ENCODE results near the gene MYMX. TPM values are rescaled to one million over a fixed set of nuclear protein-coding genes. Genes with fewer than 3 reads are reported as not detected.

MYMX gene
- total and polyA plus RNA-seq, 2 of the 13 experiments (the other 11 are each of a cell fraction or from before 2014, with no cell fraction given), result not detected

GRCh38 chr6:44223319-44224028, 6.7 kb downstream of the MYMX start, which contains the start of gene SLC29A1 (continued):
- TF ChIP-seq, protein P1, sequence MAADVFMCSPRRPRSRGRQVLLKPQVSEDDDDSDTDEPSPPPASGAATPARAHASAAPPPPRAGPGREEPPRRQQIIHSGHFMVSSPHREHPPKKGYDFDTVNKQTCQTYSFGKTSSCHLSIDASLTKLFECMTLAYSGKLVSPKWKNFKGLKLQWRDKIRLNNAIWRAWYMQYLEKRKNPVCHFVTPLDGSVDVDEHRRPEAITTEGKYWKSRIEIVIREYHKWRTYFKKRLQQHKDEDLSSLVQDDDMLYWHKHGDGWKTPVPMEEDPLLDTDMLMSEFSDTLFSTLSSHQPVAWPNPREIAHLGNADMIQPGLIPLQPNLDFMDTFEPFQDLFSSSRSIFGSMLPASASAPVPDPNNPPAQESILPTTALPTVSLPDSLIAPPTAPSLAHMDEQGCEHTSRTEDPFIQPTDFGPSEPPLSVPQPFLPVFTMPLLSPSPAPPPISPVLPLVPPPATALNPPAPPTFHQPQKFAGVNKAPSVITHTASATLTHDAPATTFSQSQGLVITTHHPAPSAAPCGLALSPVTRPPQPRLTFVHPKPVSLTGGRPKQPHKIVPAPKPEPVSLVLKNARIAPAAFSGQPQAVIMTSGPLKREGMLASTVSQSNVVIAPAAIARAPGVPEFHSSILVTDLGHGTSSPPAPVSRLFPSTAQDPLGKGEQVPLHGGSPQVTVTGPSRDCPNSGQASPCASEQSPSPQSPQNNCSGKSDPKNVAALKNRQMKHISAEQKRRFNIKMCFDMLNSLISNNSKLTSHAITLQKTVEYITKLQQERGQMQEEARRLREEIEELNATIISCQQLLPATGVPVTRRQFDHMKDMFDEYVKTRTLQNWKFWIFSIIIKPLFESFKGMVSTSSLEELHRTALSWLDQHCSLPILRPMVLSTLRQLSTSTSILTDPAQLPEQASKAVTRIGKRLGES (CRISPR knock-in tag; IDR thresholded peaks at IDR 0.05; ENCODE audit: borderline replicate concordance), result peak; percentile 96
- TF ChIP-seq FOXC1 (CRISPR knock-in tag; IDR thresholded peaks at IDR 0.05; ENCODE audit: borderline replicate concordance) (peak; percentile 65; the same call in 1 of the 2 replicates), ZNF274 (CRISPR knock-in tag; IDR thresholded peaks at IDR 0.05) (peak; percentile 24; the same call in 1 of the 2 replicates), ZNF691 (CRISPR knock-in tag; IDR thresholded peaks at IDR 0.05; ENCODE audit: borderline replicate concordance, low read depth) (peak; percentile 31; the same call in 1 of the 2 replicates), RCOR2 (CRISPR knock-in tag; IDR thresholded peaks at IDR 0.05) (no peak), HNF4A (CRISPR knock-in tag; IDR thresholded peaks at IDR 0.05) (peak; percentile 58; the same call in 1 of the 2 replicates), GPN1 (CRISPR knock-in tag; IDR thresholded peaks at IDR 0.05; ENCODE audit: borderline replicate concordance) (no peak), ZNF678 (CRISPR knock-in tag; IDR thresholded peaks at IDR 0.05) (0 out of 2 replicates have a peak, but pooled peaks have one; percentile 37), SUZ12 (IDR thresholded peaks at IDR 0.05; ENCODE audit: low read depth, low read length) (no peak), SNAPC2 (CRISPR knock-in tag; IDR thresholded peaks at IDR 0.05) (peak; percentile 62; the same call in 1 of the 2 replicates)
- TF ChIP-seq, protein P2, sequence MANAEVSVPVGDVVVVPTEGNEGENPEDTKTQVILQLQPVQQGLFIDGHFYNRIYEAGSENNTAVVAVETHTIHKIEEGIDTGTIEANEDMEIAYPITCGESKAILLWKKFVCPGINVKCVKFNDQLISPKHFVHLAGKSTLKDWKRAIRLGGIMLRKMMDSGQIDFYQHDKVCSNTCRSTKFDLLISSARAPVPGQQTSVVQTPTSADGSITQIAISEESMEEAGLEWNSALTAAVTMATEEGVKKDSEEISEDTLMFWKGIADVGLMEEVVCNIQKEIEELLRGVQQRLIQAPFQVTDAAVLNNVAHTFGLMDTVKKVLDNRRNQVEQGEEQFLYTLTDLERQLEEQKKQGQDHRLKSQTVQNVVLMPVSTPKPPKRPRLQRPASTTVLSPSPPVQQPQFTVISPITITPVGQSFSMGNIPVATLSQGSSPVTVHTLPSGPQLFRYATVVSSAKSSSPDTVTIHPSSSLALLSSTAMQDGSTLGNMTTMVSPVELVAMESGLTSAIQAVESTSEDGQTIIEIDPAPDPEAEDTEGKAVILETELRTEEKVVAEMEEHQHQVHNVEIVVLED (CRISPR knock-in tag; IDR thresholded peaks at IDR 0.05; ENCODE audit: borderline replicate concordance), result peak; percentile 68; the same call in 1 of the 2 replicates
- TF ChIP-seq, protein P3, sequence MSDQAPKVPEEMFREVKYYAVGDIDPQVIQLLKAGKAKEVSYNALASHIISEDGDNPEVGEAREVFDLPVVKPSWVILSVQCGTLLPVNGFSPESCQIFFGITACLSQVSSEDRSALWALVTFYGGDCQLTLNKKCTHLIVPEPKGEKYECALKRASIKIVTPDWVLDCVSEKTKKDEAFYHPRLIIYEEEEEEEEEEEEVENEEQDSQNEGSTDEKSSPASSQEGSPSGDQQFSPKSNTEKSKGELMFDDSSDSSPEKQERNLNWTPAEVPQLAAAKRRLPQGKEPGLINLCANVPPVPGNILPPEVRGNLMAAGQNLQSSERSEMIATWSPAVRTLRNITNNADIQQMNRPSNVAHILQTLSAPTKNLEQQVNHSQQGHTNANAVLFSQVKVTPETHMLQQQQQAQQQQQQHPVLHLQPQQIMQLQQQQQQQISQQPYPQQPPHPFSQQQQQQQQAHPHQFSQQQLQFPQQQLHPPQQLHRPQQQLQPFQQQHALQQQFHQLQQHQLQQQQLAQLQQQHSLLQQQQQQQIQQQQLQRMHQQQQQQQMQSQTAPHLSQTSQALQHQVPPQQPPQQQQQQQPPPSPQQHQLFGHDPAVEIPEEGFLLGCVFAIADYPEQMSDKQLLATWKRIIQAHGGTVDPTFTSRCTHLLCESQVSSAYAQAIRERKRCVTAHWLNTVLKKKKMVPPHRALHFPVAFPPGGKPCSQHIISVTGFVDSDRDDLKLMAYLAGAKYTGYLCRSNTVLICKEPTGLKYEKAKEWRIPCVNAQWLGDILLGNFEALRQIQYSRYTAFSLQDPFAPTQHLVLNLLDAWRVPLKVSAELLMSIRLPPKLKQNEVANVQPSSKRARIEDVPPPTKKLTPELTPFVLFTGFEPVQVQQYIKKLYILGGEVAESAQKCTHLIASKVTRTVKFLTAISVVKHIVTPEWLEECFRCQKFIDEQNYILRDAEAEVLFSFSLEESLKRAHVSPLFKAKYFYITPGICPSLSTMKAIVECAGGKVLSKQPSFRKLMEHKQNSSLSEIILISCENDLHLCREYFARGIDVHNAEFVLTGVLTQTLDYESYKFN (CRISPR knock-in tag; conservative IDR thresholded peaks at IDR 0.05), result peak; percentile 56; the same call in 1 of the 2 replicates
